HepG2 (cell line): ENCODE results near the gene KCNIP4. TPM values are rescaled to one million over a fixed set of nuclear protein-coding genes. Genes with fewer than 3 reads are reported as not detected.

ENCODE experiments used
- ATAC-seq: fragments of 200-7000 bp; cut with Tn5 transposase; 3 replicates; pipeline ENCODE4 v1.9.1; 2020; ENCODE audit warnings: mild to moderate bottlenecking, moderate library complexity
- BruUV-seq: library from RNA; stranded (reverse); fragments of 400-500 nt; replicated peaks from 2 replicates; lab custom pipeline; 2021; lab: Mats Ljungman, UMichigan
- CTCF ChIA-PET: fragments of 300-600 bp; formaldehyde crosslinking; extraction: SDS; loops from one replicate; lab custom pipeline; 2021; ENCODE audit warnings: low total read pairs, inconsistent platforms, low intra/inter-chr PET ratio; lab: Yijun Ruan, JAX
- POLR2A ChIA-PET: fragments of 350-600 bp; sonication (Branson Sonifier 250); formaldehyde crosslinking; loops from one replicate; lab custom pipeline; 2020; ENCODE audit warnings: antibody characterized with exemption, inconsistent platforms; lab: Yijun Ruan, JAX
- DNase-seq: peaks from one replicate; pipeline ENCODE4 v3.0.0-alpha.2; 2015; ENCODE audit warnings: low spot score
- FAIRE-seq: peaks from 3 replicates; lab custom pipeline; 2011; peaks lifted over from hg19 to GRCh38; lab: Jason Lieb, UNC
- H2AFZ ChIP-seq: one replicate; pipeline ENCODE4 v1.6.1; 2011; ENCODE audit warnings: low read length, inconsistent platforms
- H3K27ac ChIP-seq: fragments of 300-600 bp; 3 replicates; pipeline ENCODE4 v1.8.0; 2011; ENCODE audit warnings: mixed run types, mild to moderate bottlenecking, mixed read lengths, low read length, inconsistent platforms; ENCODE audit not compliant: insufficient read depth; ENCODE audit errors: extremely low read length
- H3K27me3 ChIP-seq, 2 experiments: fragments of 200-600 bp in 1 of 2; 2 replicates in 1 of 2; 3 replicates in 1 of 2; pipeline versions ENCODE4 v1.6.0 to v1.8.0; 2011; ENCODE audit warnings: low read length in 2 of 2, mild to moderate bottlenecking in 2 of 2, moderate library complexity in 2 of 2, inconsistent platforms in 1 of 2; ENCODE audit not compliant: insufficient read depth in 2 of 2, control insufficient read depth in 1 of 2
- H3K36me3 ChIP-seq, 2 experiments: fragments of 200-600 bp in 1 of 2; replicated peaks in 1 of 2; 2 replicates in 1 of 2; 3 replicates in 1 of 2; pipeline versions ENCODE4 v1.5.1 to v1.8.0; 2011; ENCODE audit warnings: low read length in 2 of 2, inconsistent platforms in 1 of 2; ENCODE audit not compliant: insufficient read depth in 2 of 2, control insufficient read depth in 1 of 2
- H3K4me1 ChIP-seq: 2 replicates; pipeline ENCODE4 v1.5.1; 2012; ENCODE audit warnings: low read length, inconsistent platforms; ENCODE audit not compliant: insufficient read depth
- H3K4me2 ChIP-seq: 2 replicates; pipeline ENCODE4 v1.6.0; 2011; ENCODE audit warnings: low read depth, low read length, inconsistent platforms
- H3K4me3 ChIP-seq, 3 experiments: fragments of 200-600 bp in 1 of 3; sonication (generic), shearing (Covaris generic) in 1 of 3; replicated peaks in 1 of 3; 2 replicates each; pipeline ENCODE4 v1.5.1; 2011 to 2016; ENCODE audit warnings: low read length in 3 of 3, inconsistent platforms in 2 of 3, low read depth in 2 of 3, mild to moderate bottlenecking in 2 of 3, control low read depth in 1 of 3, mixed read lengths in 1 of 3; ENCODE audit not compliant: insufficient read depth in 1 of 3
- H3K79me2 ChIP-seq: one replicate; pipeline ENCODE4 v1.6.1; 2011; ENCODE audit warnings: low read length, inconsistent platforms; ENCODE audit not compliant: insufficient read depth
- H3K9ac ChIP-seq: 2 replicates; pipeline ENCODE4 v1.6.0; 2011; ENCODE audit warnings: mild to moderate bottlenecking, low read depth, low read length, inconsistent platforms; ENCODE audit not compliant: insufficient read depth
- H3K9me3 ChIP-seq: 2 replicates; pipeline ENCODE4 v1.5.1; 2012; ENCODE audit warnings: mild to moderate bottlenecking, low read length
- H4K20me1 ChIP-seq: 2 replicates; pipeline ENCODE4 v1.6.0; 2011; ENCODE audit warnings: inconsistent platforms, mild to moderate bottlenecking, low read length, moderate library complexity; ENCODE audit not compliant: insufficient read depth
- ASH2L ChIP-seq: fragments of 300-600, 200-600 bp; sonication (generic); IDR thresholded peaks from 2 replicates; pipeline ENCODE4 v1.7.0; 2017; ENCODE audit warnings: low read depth, mild to moderate bottlenecking, moderate library complexity, mixed read lengths, low read length; ENCODE audit not compliant: insufficient read length
- ATF2 ChIP-seq: sonication (generic); formaldehyde crosslinking; IDR thresholded peaks from 2 replicates; pipeline ENCODE4 v1.4.0; 2020; ENCODE audit warnings: missing genetic modification reagents
- BRD4 ChIP-seq: sonication (generic); formaldehyde crosslinking; IDR thresholded peaks from 2 replicates; pipeline ENCODE4 v1.4.0; 2020; ENCODE audit warnings: missing genetic modification reagents
- BRF2 ChIP-seq: sonication (generic); formaldehyde crosslinking; IDR thresholded peaks from 2 replicates; pipeline ENCODE4 v1.8.1; 2022; ENCODE audit warnings: mild to moderate bottlenecking, missing genetic modification reagents
- CBFB ChIP-seq: sonication (generic); formaldehyde crosslinking; IDR thresholded peaks from 2 replicates; pipeline ENCODE4 v1.4.0; 2020; ENCODE audit warnings: missing genetic modification reagents
- CCAR2 ChIP-seq: fragments of 200-400 bp; formaldehyde crosslinking; optimal IDR thresholded peaks from 2 replicates; pipeline ENCODE3; 2018; ENCODE audit warnings: low read depth, mild to moderate bottlenecking, low read length, moderate library complexity
- FOSL1 ChIP-seq: sonication (generic); formaldehyde crosslinking; IDR thresholded peaks from 2 replicates; pipeline ENCODE4 v1.9.0; 2021; ENCODE audit warnings: missing genetic modification reagents, borderline replicate concordance
- FOXA1 ChIP-seq, 2 experiments: fragments of 450-650 bp in 1 of 2; sonication (generic) in 1 of 2; formaldehyde crosslinking in 1 of 2; IDR thresholded peaks; 2 replicates each; pipeline versions ENCODE4 v1.4.0 to v1.6.1; 2016 to 2020; ENCODE audit warnings: missing genetic modification reagents in 1 of 2
- GZF1 ChIP-seq: sonication (generic); formaldehyde crosslinking; IDR thresholded peaks from 2 replicates; pipeline ENCODE4 v1.5.1; 2020; ENCODE audit warnings: mild to moderate bottlenecking, missing genetic modification reagents
- HOXA3 ChIP-seq: sonication (generic); formaldehyde crosslinking; IDR thresholded peaks from 2 replicates; pipeline ENCODE4 v1.5.0; 2020; ENCODE audit warnings: missing genetic modification reagents
- MAFF ChIP-seq: IDR thresholded peaks from 2 replicates; pipeline ENCODE4 v1.6.1; 2011; ENCODE audit warnings: low read depth, low read length, improper control_type of control experiment
- MAFK ChIP-seq, 2 experiments: IDR thresholded peaks in 1 of 2; conservative IDR thresholded peaks in 1 of 2; 2 replicates each; pipeline ENCODE4 v1.6.1; 2011; ENCODE audit warnings: improper control_type of control experiment in 2 of 2, low read length in 2 of 2
- MTERF4 ChIP-seq: sonication (generic); formaldehyde crosslinking; IDR thresholded peaks from 2 replicates; pipeline ENCODE4 v1.8.0; 2023; ENCODE audit warnings: mild to moderate bottlenecking, missing genetic modification reagents
- PPARG ChIP-seq: conservative IDR thresholded peaks from 2 replicates; pipeline ENCODE4 v1.6.1; 2016; ENCODE audit warnings: missing biosample characterization, missing genetic modification reagents
- SALL1 ChIP-seq: sonication (generic); formaldehyde crosslinking; IDR thresholded peaks from 2 replicates; pipeline ENCODE4 v1.8.0; 2022; ENCODE audit warnings: mild to moderate bottlenecking, missing genetic modification reagents
- SRY ChIP-seq: sonication (generic); formaldehyde crosslinking; IDR thresholded peaks from 2 replicates; pipeline ENCODE4 v1.8.0; 2022; ENCODE audit warnings: mild to moderate bottlenecking, missing genetic modification reagents
- ZZZ3 ChIP-seq: sonication (generic); formaldehyde crosslinking; IDR thresholded peaks from 2 replicates; pipeline ENCODE4 v1.4.0; 2020; ENCODE audit warnings: missing genetic modification reagents, mild to moderate bottlenecking, borderline replicate concordance
- WGBS: methylation state at CpG from one replicate; pipeline ENCODE4 v1.1.6; 2017; ENCODE audit warnings: low lambda C conversion rate; 5-methylcytosine and 5-hydroxymethylcytosine counted together
- in situ Hi-C: cut with HindIII; loops from 2 replicates; pipeline ENCODE4 v1.10.0; 2017; ENCODE audit warnings: low pct_unique_long_range_greater_than_20kb; ENCODE audit not compliant: extremely low pct_ligation_motif_present
- intact Hi-C: fragments of 100-400 bp; cut with micrococcal nuclease; formaldehyde crosslinking; loops from one replicate; pipeline ENCODE4 v1.10.0; 2022; ENCODE audit not compliant: unreplicated experiment
- polyA plus RNA-seq, 8 experiments: library from polyadenylated mRNA; depleted of rRNA in 3 of 8; stranded (reverse) in 7 of 8; unstranded in 1 of 8; fragments of >200 nt; fragmentation: Illumina TruSeq in 4 of 8; extraction: Trizol in 4 of 8; gene quantifications; 2 replicates each; pipeline versions ENCODE4 v1.2.1 to v1.2.3, GENCODE V29; 2011 to 2016; ENCODE audit warnings: low read depth in 4 of 8, missing spikeins in 1 of 8, mixed read lengths in 1 of 8; ENCODE audit not compliant: insufficient read depth in 1 of 8
- total RNA-seq, 5 experiments: library from RNA; depleted of rRNA; stranded (reverse); fragments of >200 nt; fragmentation: Illumina TruSeq; extraction: Trizol; gene quantifications; 2 replicates each; pipeline ENCODE4 v1.2.3, GENCODE V29; 2016; ENCODE audit warnings: low read depth in 1 of 5

The KCNIP4 gene
- total and polyA plus RNA-seq, 2 of the 13 experiments (the other 11 are each of a cell fraction or from before 2014, with no cell fraction given) = 0.09 TPM; not detected in 1

- no peak overlapping the region for H3K4me3 ChIP-seq
- no peak overlapping the region for H3K9ac ChIP-seq
- H3K9me3 ChIP-seq = peaks cover 35% of the 10 kb centered on the region
- H3K36me3 ChIP-seq = no peaks in the 10 kb centered on the region
- 2% methylated on average over 2 of the region's 2 CpGs for WGBS
- in situ Hi-C loops (no loop called here), intact Hi-C loops (no loop called here)
- ATAC-seq (no peak), FAIRE-seq (no peak), DNase-seq (no peak)
- no TSS peak for BruUV-seq
- CTCF ChIA-PET = no interaction called here
- peak; percentile 77 for TF ChIP-seq MAFF
- TF ChIP-seq FOSL1 (CRISPR knock-in tag) = no peak
- TF ChIP-seq MAFK (conservative IDR thresholded peaks at IDR 0.05 in 1 of 2, IDR thresholded peaks at IDR 0.05 in 1 of 2; ENCODE audit: low read length in 2 of 2) = peak; percentile 64 to 82
- H3K27ac ChIP-seq = no peak overlapping the region
- H3K4me2 ChIP-seq = no peak overlapping the region
- H2AFZ ChIP-seq = no peak overlapping the region
- no peaks in the 10 kb centered on the region for H3K4me1 ChIP-seq
- H3K27me3 ChIP-seq = no peaks in the 10 kb centered on the region
- H4K20me1 ChIP-seq = no peaks in the 10 kb centered on the region
- no peaks in the 10 kb centered on the region for H3K79me2 ChIP-seq
- POLR2A ChIA-PET = no interaction called here
Measured at GRCh38 chr4:20922962-20923361, 1025.6 kb downstream of the KCNIP4 start.

GRCh38 chr4:20916106-20916505, 1032.5 kb downstream of the KCNIP4 start:
- ChIA-PET CTCF (no interaction called here), POLR2A (no interaction called here)
- Histone ChIP-seq H3K79me2 (no peaks in the 10 kb centered on the region), H3K36me3 (no peaks in the 10 kb centered on the region), H3K4me3 (no peak overlapping the region), H3K4me2 (no peak overlapping the region), H3K9ac (no peak overlapping the region), H3K27ac (no peak overlapping the region), H4K20me1 (no peaks in the 10 kb centered on the region), H2AFZ (no peak overlapping the region), H3K9me3 (peaks cover 8% of the 10 kb centered on the region; the same call in 1 of the 2 replicates), H3K4me1 (no peaks in the 10 kb centered on the region), H3K27me3 (no peaks in the 10 kb centered on the region)
- 6% methylated on average over 1 of the region's 1 CpG for WGBS
- FAIRE-seq = no peak
- ATAC-seq = no peak
- intact Hi-C loops (no loop called here), in situ Hi-C loops (no loop called here)
- DNase-seq = no peak
- BruUV-seq = no TSS peak
- no peak for TF ChIP-seq CBFB (CRISPR knock-in tag)
- no peak for TF ChIP-seq PPARG (CRISPR knock-in tag)
- no peak for TF ChIP-seq BRF2 (CRISPR knock-in tag)
- TF ChIP-seq SRY (CRISPR knock-in tag) = no peak
- TF ChIP-seq CCAR2 = no peak
- TF ChIP-seq GZF1 (CRISPR knock-in tag) = no peak
- TF ChIP-seq BRD4 (CRISPR knock-in tag) = no peak
- TF ChIP-seq ASH2L = no peak
- TF ChIP-seq SALL1 = no peak
- no peak for TF ChIP-seq HOXA3 (CRISPR knock-in tag)
- no peak for TF ChIP-seq FOXA1 (IDR thresholded peaks at IDR 0.05)
- TF ChIP-seq FOXA1 (CRISPR knock-in tag; IDR thresholded peaks at IDR 0.05) = no peak
- no peak for TF ChIP-seq ZZZ3 (CRISPR knock-in tag)
- TF ChIP-seq ATF2 (CRISPR knock-in tag) = no peak
- no peak for TF ChIP-seq MTERF4
